Keratinocyte (primary cell): ENCODE measurements around the gene SLC44A1. TPM values are rescaled to one million over a fixed set of nuclear protein-coding genes. Genes with fewer than 3 reads are reported as not detected.

ENCODE experiments used
- DNase-seq: peaks from one replicate; pipeline ENCODE4 v3.0.0-alpha.2; 2011; ENCODE audit warnings: low read depth, missing footprints, low spot score
- FAIRE-seq: peaks from 2 replicates; lab custom pipeline; 2011; peaks lifted over from hg19 to GRCh38; lab: Jason Lieb, UNC
- H2AFZ ChIP-seq: 2 replicates; pipeline ENCODE4 v1.6.0; 2012; ENCODE audit warnings: low read length, control low read depth, inconsistent platforms; ENCODE audit not compliant: control insufficient read depth
- H3K27ac ChIP-seq: 2 replicates; pipeline ENCODE4 v1.5.1; 2011; ENCODE audit warnings: low read length; ENCODE audit not compliant: control insufficient read depth, insufficient read depth
- H3K27me3 ChIP-seq: 3 replicates; pipeline ENCODE4 v1.6.0; 2011; ENCODE audit warnings: low read length; ENCODE audit not compliant: control insufficient read depth, insufficient read depth; ENCODE audit errors: extremely low read depth
- H3K36me3 ChIP-seq, 2 experiments: 2 replicates in 1 of 2; 3 replicates in 1 of 2; pipeline ENCODE4 v1.5.1; 2011; ENCODE audit warnings: low read length in 2 of 2, mild to moderate bottlenecking in 1 of 2; ENCODE audit not compliant: control insufficient read depth in 2 of 2, insufficient read depth in 2 of 2; ENCODE audit errors: extremely low read depth in 1 of 2
- H3K4me1 ChIP-seq: 3 replicates; pipeline ENCODE4 v1.5.1; 2011; ENCODE audit warnings: low read length; ENCODE audit not compliant: control insufficient read depth, insufficient read depth; ENCODE audit errors: extremely low read depth
- H3K4me2 ChIP-seq: 3 replicates; pipeline ENCODE4 v1.6.0; 2011; ENCODE audit warnings: low read depth, low read length; ENCODE audit not compliant: control insufficient read depth, insufficient read depth; ENCODE audit errors: extremely low read depth
- H3K4me3 ChIP-seq, 3 experiments: fragments of 200-600 bp in 1 of 3; sonication (generic) in 1 of 3; 2 replicates in 2 of 3; 3 replicates in 1 of 3; pipeline ENCODE4 v1.5.1; 2011 to 2016; ENCODE audit warnings: low read length in 3 of 3, mild to moderate bottlenecking in 3 of 3, control low read depth in 2 of 3, inconsistent platforms in 1 of 3, low read depth in 1 of 3, mixed read lengths in 1 of 3, mixed run types in 1 of 3, moderate library complexity in 1 of 3; ENCODE audit not compliant: control insufficient read depth in 2 of 3, insufficient read depth in 2 of 3; ENCODE audit errors: extremely low read depth in 1 of 3
- H3K79me2 ChIP-seq: 2 replicates; pipeline ENCODE4 v1.6.0; 2012; ENCODE audit warnings: low read length; ENCODE audit not compliant: control insufficient read depth, insufficient read depth
- H3K9ac ChIP-seq: 3 replicates; pipeline ENCODE4 v1.6.0; 2011; ENCODE audit warnings: low read length; ENCODE audit not compliant: control insufficient read depth, insufficient read depth; ENCODE audit errors: extremely low read depth
- H3K9me1 ChIP-seq: 3 replicates; pipeline ENCODE4 v1.6.0; 2011; ENCODE audit warnings: low read length; ENCODE audit not compliant: control insufficient read depth, insufficient read depth; ENCODE audit errors: extremely low read depth
- H3K9me3 ChIP-seq: 2 replicates; pipeline ENCODE4 v1.5.1; 2012; ENCODE audit warnings: low read depth, low read length; ENCODE audit not compliant: control insufficient read depth
- H4K20me1 ChIP-seq: 3 replicates; pipeline ENCODE4 v1.6.0; 2011; ENCODE audit warnings: low read length; ENCODE audit not compliant: control insufficient read depth, insufficient read depth; ENCODE audit errors: extremely low read depth
- CTCF ChIP-seq, 3 experiments: IDR thresholded peaks in 1 of 3; conservative IDR thresholded peaks in 1 of 3; optimal IDR thresholded peaks in 1 of 3; 2 replicates in 2 of 3; 3 replicates in 1 of 3; pipeline versions ENCODE3 to v1.5.1; 2011; ENCODE audit warnings: low read length in 3 of 3, mild to moderate bottlenecking in 3 of 3, moderate library complexity in 2 of 3, control low read depth in 1 of 3, inconsistent platforms in 1 of 3; ENCODE audit not compliant: insufficient read depth in 2 of 3; ENCODE audit errors: extremely low read depth in 1 of 3
- EZH2 ChIP-seq: IDR thresholded peaks from one replicate; pipeline ENCODE4 v1.6.1; 2012; ENCODE audit warnings: inconsistent platforms, mild to moderate bottlenecking, low read length, moderate library complexity
- dilution Hi-C: fragments of 300-500 bp; cut with MboI; formaldehyde crosslinking; loops from one replicate; pipeline ENCODE4 v1.7.0; 2020; ENCODE audit warnings: low sequenced_read_pairs; ENCODE audit not compliant: extremely low pct_ligation_motif_present
- polyA plus RNA-seq, 5 experiments: library from polyadenylated mRNA; depleted of rRNA in 3 of 5; stranded (reverse) in 3 of 5; stranded (forward) in 1 of 5; unstranded in 1 of 5; fragments of >200 nt; gene quantifications; 1 replicate in 1 of 5; 2 replicates in 3 of 5; 3 replicates in 1 of 5; pipeline versions ENCODE4 v1.2.1 to v1.2.3, GENCODE V29; 2011 to 2012; ENCODE audit warnings: missing spikeins in 2 of 5, low read depth in 1 of 5, low replicate concordance in 1 of 5

The SLC44A1 gene
- polyA plus RNA-seq, 1 donor (not counting 4 experiments of a cell fraction or from before 2014, with no cell fraction given) = 22.9 TPM

DNA sequence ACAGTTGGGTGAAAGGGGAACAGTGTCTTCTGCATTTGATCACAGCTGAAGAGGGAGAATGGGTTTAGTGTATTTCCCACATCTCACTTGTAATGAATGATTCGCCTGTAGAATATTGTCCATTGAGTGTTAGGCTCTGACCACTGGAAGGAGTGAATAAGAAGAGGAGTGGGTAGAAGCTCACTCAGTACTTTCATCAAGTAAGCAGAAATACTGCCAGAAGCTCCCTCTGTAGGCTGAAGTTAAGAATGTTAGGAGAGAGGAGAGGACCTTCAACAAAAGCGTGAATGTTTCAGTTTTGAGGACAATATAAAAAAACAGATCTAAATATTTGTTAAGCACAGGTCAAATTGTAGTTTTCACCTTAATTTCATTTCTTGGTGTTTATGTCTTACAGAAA is 230.9 kb downstream of the SLC44A1 start:
- Histone ChIP-seq H3K36me3 (peaks cover 0 to 4% of the 10 kb centered on the region in 2 experiments), H4K20me1 (peaks cover 2% of the 10 kb centered on the region), H3K79me2 (peaks cover 5% of the 10 kb centered on the region), H3K27ac (no peak overlapping the region), H3K9ac (no peak overlapping the region), H2AFZ (no peak overlapping the region), H3K9me3 (no peaks in the 10 kb centered on the region), H3K4me1 (no peaks in the 10 kb centered on the region), H3K4me2 (no peak overlapping the region), H3K9me1 (no peaks in the 10 kb centered on the region), H3K4me3 (no peak overlapping the region), H3K27me3 (no peaks in the 10 kb centered on the region)
- no peak for FAIRE-seq
- dilution Hi-C loops = no loop called here
- DNase-seq = no peak
- TF ChIP-seq CTCF (optimal IDR thresholded peaks at IDR 0.05 in 1 of 3, IDR thresholded peaks at IDR 0.05 in 1 of 3, conservative IDR thresholded peaks at IDR 0.05 in 1 of 3; ENCODE audit: extremely low read depth in 1 of 3, insufficient read depth in 2 of 3, low read length in 3 of 3) (peak in 1 of 3 experiments; percentile 30), EZH2 (no peak)

- Histone ChIP-seq H3K9me3 (no peaks in the 10 kb centered on the region), H3K27ac (no peak overlapping the region), H3K36me3 (no peaks in the 10 kb centered on the region), H3K4me2 (no peak overlapping the region), H3K9me1 (no peaks in the 10 kb centered on the region), H3K9ac (no peak overlapping the region), H3K79me2 (no peaks in the 10 kb centered on the region), H3K4me3 (no peak overlapping the region), H3K4me1 (no peaks in the 10 kb centered on the region), H4K20me1 (no peaks in the 10 kb centered on the region), H2AFZ (no peak overlapping the region), H3K27me3 (no peaks in the 10 kb centered on the region)
- TF ChIP-seq CTCF (optimal IDR thresholded peaks at IDR 0.05 in 1 of 3, IDR thresholded peaks at IDR 0.05 in 1 of 3, conservative IDR thresholded peaks at IDR 0.05 in 1 of 3; ENCODE audit: extremely low read depth in 1 of 3, insufficient read depth in 2 of 3, low read length in 3 of 3) (no peak), EZH2 (no peak)
- FAIRE-seq = no peak
- DNase-seq = no peak
- dilution Hi-C loops = no loop called here
These were observed 235.4 kb downstream of the SLC44A1 start for GRCh38 chr9:105479846-105480245.
